Muscle layer of duodenum (tissue), 2 donors: ENCODE data around the gene ABCG5.
A peak's percentile ranks its signal among the peaks of the same experiment; 100 is the strongest.

Experiments
- H3K27ac ChIP-seq: one replicate; pipeline ENCODE4 v1.7.0; 2013; ENCODE audit warnings: mild to moderate bottlenecking, low read length
- H3K27me3 ChIP-seq: one replicate; pipeline ENCODE4 v1.7.0; 2013; ENCODE audit warnings: low read depth, mild to moderate bottlenecking, control low read depth, low read length
- H3K36me3 ChIP-seq, 2 donors: one replicate each; pipeline ENCODE4 v1.7.0; 2013; ENCODE audit warnings: low read length in 2 of 2, control low read depth in 1 of 2, mild to moderate bottlenecking in 1 of 2; ENCODE audit not compliant: insufficient read depth in 2 of 2, control insufficient read depth in 1 of 2
- H3K4me1 ChIP-seq, 2 donors: one replicate each; pipeline ENCODE4 v1.7.0; 2013; ENCODE audit warnings: low read length in 2 of 2, mild to moderate bottlenecking in 2 of 2, control low read depth in 1 of 2, moderate library complexity in 1 of 2; ENCODE audit not compliant: insufficient read depth in 2 of 2, control insufficient read depth in 1 of 2
- H3K4me3 ChIP-seq, 2 donors: one replicate each; pipeline ENCODE4 v1.7.0; 2013; ENCODE audit warnings: low read length in 2 of 2, low read depth in 1 of 2, mild to moderate bottlenecking in 1 of 2
- H3K9me3 ChIP-seq, 2 donors: one replicate each; pipeline ENCODE4 v1.7.0; 2013; ENCODE audit warnings: low read length in 2 of 2, control low read depth in 1 of 2, mild to moderate bottlenecking in 1 of 2; ENCODE audit not compliant: control insufficient read depth in 1 of 2
- donor health status: healthy.

ABCG5 gene

DNA sequence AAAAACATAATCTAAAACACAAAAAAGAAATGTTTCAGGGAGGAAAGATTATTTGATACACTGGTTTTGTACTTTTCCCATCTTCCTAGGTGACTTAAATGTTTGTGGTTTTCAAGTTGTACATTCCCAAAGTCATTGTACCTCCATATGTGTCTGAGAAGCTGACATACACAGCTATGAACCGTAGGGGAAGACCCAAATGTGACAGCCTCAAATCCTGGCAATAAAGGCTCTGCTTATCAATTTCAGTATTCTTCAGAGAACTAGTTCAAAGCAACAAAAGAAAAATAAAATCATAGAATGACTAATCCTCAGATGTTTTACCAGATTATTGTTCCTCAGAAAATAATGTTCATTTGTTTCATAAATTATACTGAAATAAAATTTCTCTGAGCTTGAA, 62.3 kb downstream of the ABCG5 start:
- H3K27ac ChIP-seq = no peak overlapping the region
- peaks cover 11 to 25% of the 10 kb centered on the region in 2 donors for H3K36me3 ChIP-seq
- peaks cover 0 to 3% of the 10 kb centered on the region in 2 donors for H3K4me1 ChIP-seq
- H3K4me3 ChIP-seq = no peak overlapping the region
- no peaks in the 10 kb centered on the region for H3K9me3 ChIP-seq
- no peaks in the 10 kb centered on the region for H3K27me3 ChIP-seq

DNA sequence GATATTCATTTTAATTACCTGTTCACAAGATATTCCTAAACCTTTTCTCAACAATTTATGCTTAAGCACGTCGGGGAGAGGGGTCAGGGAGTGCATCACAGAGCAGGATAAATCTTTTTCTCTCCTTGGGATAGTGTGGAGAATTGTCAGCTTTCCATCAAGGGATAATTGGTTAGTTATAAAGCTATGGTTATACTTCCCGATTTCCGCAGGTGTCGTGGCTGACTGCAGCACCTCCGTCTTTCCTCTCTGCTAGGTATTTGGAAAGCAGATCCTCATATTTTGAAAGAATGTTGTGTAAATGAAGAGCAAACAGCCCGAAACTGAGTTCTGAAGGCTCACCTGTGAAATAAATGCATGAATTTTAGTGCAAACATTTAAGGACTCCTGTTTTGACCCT, 64.0 kb downstream of the ABCG5 start:
- Histone ChIP-seq H3K9me3 (no peaks in the 10 kb centered on the region), H3K27ac (peak overlapping the region; percentile 96), H3K4me3 (peak overlapping the region; percentile 90 to 97), H3K36me3 (peaks cover 8 to 18% of the 10 kb centered on the region in 2 donors), H3K4me1 (peaks cover 0 to 3% of the 10 kb centered on the region in 2 donors), H3K27me3 (no peaks in the 10 kb centered on the region)

DNA sequence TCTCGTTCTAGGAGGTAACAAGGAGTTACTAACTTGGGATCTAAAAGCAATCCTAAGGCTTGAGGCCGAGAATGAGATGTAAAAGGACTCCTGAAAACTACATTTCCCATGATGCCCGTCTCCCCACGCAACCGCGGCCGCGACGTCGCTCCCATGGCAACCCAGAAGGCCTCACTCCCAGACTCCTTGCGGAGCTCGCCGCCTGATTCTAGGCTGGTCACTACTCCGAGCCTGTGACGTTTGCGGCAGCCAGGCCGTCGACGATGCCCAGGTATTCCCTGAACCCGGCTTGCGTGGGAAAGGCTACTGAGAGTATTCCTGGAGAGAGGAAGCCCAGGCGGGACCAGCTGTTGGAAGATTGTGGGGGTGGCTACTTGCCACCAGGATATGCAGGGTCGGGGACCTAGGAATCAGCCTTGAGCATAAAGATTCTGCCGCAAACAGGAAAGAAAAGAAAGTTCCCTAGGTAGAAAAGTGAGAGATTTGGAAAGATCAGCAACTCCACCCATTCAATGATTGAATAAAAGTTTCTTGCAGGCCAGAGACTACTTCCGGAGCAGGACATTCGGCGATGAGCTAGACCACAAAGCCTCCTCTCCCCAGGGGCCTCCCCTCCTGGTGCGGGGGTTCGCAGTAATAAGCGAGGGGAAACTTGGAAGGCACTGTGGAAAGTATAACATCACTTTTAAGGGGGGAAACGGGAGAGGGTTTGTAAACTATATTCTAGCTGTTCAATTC, 64.6 kb downstream of the ABCG5 start, which contains the start of gene DYNC2LI1:
Gene DYNC2LI1 (plus strand): TSS at position 164 of the 738 bp plus-strand sequence. CDS start 100 bp downstream, at position 264.
- peaks cover 0 to 3% of the 10 kb centered on the region in 2 donors for H3K4me1 ChIP-seq
- no peaks in the 10 kb centered on the region for H3K27me3 ChIP-seq
- peaks cover 4 to 13% of the 10 kb centered on the region in 2 donors for H3K36me3 ChIP-seq
- peak within 1 kb of the TSS; percentile 90 to 97 for H3K4me3 ChIP-seq
- peak within 1 kb of the TSS; percentile 96 for H3K27ac ChIP-seq
- H3K9me3 ChIP-seq = no peaks in the 10 kb centered on the region

DNA sequence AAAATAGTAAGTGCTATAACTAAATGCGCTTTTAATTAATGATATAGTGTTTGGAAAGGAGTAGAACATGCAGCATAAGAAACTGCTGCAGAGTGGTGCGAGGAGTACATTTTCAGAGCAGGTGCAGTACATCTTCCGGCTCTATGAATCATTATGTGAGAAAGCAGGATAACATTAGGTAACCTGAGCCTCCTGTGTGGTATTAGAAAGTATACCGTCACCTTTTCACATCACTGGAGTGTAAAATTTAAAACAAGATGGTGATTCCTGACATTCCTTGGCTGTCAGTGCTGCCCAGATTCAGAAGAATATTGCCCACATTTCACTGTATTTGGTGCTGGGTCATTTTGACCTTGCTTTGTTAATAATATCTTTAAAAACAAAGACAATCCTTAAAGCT, 72.6 kb downstream of the ABCG5 start:
- H3K9me3 ChIP-seq = no peaks in the 10 kb centered on the region
- H3K4me1 ChIP-seq = no peaks in the 10 kb centered on the region
- H3K27me3 ChIP-seq = no peaks in the 10 kb centered on the region
- H3K27ac ChIP-seq = no peak overlapping the region
- no peak overlapping the region for H3K4me3 ChIP-seq
- H3K36me3 ChIP-seq = peaks cover 0 to 17% of the 10 kb centered on the region in 2 donors

DNA sequence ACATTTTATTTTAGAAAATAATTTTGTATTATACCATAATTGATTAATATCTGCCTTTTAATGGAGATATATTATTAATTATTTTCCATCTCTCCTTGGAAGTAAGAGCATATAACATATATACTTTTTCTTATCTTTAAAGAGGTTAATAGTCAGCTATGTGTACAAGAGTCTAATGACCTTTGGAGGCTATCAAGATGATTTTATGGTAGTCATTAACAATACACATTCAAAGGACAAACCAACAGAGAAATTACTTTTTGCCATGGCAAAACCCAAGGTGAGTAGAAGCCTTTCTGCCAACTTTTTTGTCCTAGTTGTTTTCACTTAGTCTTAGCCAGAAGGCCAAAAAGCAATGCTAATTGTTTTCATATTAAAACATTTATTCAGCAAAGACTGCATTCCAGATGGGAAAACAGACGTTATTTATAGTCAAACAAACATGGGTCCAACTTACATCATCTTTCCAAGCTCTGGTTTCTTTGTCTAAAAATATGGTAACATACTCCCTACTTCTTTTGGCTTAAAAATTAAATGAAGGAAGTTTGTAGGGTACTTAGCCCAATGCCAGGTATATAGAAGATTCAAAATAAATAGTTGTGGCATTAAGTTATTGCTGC, 74.4 kb downstream of the ABCG5 start:
- no peak overlapping the region for H3K4me3 ChIP-seq
- no peaks in the 10 kb centered on the region for H3K27me3 ChIP-seq
- H3K27ac ChIP-seq = no peak overlapping the region

DNA sequence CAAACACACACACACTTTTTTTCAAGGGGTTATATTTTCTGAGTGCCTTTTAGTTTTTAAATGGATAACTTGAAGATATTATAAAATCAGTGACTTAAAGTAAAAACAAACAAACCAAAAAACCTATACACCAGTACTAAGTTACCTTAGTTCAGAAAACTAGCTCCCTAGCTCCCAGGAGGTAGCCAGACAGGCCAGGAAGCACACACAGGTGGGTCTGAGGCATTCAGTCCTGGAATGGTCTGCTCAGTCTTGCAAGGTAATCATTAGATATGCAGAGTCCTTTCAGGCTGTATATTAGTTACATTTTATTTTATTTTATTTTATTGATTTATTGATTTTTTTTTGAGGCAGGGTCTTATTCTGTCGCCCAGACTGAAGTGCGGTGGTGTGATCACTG, 75.5 kb downstream of the ABCG5 start:
- no peaks in the 10 kb centered on the region for H3K9me3 ChIP-seq
- no peak overlapping the region for H3K4me3 ChIP-seq
- no peak overlapping the region for H3K27ac ChIP-seq
- no peaks in the 10 kb centered on the region for H3K27me3 ChIP-seq
- H3K36me3 ChIP-seq = peaks cover 0 to 27% of the 10 kb centered on the region in 2 donors
- H3K4me1 ChIP-seq = no peaks in the 10 kb centered on the region

More for the DNA sequence above, 74.4 kb downstream of the ABCG5 start:
- H3K9me3 ChIP-seq = no peaks in the 10 kb centered on the region
- H3K4me1 ChIP-seq = no peaks in the 10 kb centered on the region
- peaks cover 0 to 17% of the 10 kb centered on the region in 2 donors for H3K36me3 ChIP-seq
